Measurements from ENCODE around the gene SLC44A3.

DNA sequence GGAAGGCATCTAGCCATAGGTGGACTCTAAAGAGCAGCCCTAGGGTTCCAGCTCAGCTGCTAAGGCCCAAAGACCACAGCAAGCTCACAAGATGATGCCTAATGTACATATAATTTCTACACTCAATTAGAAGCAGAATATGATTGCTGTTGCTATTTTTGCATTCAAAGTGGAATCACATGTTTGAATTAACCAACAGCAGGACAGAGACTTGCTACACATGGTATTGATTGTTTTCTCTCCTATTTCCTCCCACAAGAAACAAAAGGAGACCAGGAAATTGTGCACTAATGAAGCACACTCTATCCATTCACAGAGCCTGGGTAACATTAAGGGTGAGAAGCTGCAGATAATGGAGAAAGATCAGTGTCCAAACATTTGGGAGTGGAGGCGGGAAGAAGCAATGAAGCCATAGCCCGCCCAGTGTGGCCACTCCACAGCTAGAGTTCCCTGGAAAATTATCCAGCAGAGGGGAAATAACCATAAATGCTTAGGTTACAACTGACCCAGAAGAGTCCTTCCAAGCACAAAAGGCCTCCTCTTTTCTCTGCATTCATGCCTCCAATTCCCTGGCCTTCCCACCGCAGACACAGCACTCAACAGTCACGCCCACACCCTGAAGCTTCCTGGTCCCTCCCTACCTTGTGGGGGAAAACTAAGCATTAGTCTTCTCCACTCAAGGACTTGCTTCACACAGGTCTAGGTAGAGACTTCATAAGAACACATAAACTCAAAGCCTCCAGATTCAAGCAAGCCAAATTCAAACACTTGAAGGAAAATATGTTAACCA, 99.3 kb downstream of the SLC44A3 start:
- TF ChIP-seq, protein P1, sequence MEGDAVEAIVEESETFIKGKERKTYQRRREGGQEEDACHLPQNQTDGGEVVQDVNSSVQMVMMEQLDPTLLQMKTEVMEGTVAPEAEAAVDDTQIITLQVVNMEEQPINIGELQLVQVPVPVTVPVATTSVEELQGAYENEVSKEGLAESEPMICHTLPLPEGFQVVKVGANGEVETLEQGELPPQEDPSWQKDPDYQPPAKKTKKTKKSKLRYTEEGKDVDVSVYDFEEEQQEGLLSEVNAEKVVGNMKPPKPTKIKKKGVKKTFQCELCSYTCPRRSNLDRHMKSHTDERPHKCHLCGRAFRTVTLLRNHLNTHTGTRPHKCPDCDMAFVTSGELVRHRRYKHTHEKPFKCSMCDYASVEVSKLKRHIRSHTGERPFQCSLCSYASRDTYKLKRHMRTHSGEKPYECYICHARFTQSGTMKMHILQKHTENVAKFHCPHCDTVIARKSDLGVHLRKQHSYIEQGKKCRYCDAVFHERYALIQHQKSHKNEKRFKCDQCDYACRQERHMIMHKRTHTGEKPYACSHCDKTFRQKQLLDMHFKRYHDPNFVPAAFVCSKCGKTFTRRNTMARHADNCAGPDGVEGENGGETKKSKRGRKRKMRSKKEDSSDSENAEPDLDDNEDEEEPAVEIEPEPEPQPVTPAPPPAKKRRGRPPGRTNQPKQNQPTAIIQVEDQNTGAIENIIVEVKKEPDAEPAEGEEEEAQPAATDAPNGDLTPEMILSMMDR (IDR thresholded peaks at IDR 0.05; ENCODE audit: low read depth, low read length), result no peak
- TF ChIP-seq POLR2A (IDR thresholded peaks at IDR 0.05; ENCODE audit: extremely low read depth, insufficient read length), result no peak
